Measurements from ENCODE around the gene CORO2A.

DNA sequence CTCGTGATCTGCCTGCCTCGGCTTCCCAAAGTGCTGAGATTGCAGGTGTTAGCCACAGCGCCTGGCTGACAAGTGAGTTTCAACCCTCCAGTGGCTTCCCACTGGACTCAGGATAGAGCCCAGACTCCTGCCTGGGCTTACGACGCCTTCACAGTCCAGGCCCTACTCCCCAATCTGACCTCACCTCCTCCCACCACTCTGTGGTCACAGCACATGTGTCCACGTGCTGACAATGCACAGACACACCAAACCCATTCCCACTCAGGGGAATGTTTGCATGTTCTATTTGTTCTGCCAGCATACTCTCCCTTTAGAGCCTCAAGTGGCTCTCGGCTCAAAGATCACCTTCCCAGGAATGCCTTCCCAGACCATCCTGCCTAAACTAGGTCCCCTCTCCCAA, 42.3 kb downstream of the CORO2A start:
- no peak for TF ChIP-seq POLR2A (IDR thresholded peaks at IDR 0.05)
- TF ChIP-seq, protein P1, sequence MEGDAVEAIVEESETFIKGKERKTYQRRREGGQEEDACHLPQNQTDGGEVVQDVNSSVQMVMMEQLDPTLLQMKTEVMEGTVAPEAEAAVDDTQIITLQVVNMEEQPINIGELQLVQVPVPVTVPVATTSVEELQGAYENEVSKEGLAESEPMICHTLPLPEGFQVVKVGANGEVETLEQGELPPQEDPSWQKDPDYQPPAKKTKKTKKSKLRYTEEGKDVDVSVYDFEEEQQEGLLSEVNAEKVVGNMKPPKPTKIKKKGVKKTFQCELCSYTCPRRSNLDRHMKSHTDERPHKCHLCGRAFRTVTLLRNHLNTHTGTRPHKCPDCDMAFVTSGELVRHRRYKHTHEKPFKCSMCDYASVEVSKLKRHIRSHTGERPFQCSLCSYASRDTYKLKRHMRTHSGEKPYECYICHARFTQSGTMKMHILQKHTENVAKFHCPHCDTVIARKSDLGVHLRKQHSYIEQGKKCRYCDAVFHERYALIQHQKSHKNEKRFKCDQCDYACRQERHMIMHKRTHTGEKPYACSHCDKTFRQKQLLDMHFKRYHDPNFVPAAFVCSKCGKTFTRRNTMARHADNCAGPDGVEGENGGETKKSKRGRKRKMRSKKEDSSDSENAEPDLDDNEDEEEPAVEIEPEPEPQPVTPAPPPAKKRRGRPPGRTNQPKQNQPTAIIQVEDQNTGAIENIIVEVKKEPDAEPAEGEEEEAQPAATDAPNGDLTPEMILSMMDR (IDR thresholded peaks at IDR 0.05), result no peak

All from vagina (tissue), 2 donors.